GM18507 (cell line): ENCODE measurements around the gene B9D1.

Experiments used
- DNase-seq: peaks from one replicate; pipeline ENCODE4 v3.0.0; 2011; ENCODE audit warnings: low read depth; ENCODE audit not compliant: insufficient read length; ENCODE audit errors: extremely low spot score
- FAIRE-seq: peaks from 2 replicates; lab custom pipeline; 2011; peaks lifted over from hg19 to GRCh38; lab: Jason Lieb, UNC

Gene B9D1

DNA sequence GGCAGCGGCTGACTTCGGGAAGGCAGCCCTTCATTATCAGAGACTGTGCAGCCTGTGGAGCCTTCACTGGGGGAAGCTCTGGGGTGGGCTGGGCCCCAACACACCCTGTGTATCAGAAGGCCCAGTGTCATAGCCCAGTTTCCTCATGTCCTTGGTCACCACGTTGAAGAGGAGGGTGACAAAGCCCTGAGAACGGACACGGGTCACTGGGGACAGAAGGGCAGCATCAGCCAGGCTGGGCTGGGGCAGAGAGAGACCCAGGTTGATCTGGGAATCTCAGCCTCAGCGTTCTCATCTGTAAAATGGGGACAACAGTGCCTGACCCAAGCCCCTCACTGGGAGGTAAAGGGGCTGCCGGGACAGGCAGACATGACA lies 19.3 kb downstream of the B9D1 start:
- FAIRE-seq: no peak

DNA sequence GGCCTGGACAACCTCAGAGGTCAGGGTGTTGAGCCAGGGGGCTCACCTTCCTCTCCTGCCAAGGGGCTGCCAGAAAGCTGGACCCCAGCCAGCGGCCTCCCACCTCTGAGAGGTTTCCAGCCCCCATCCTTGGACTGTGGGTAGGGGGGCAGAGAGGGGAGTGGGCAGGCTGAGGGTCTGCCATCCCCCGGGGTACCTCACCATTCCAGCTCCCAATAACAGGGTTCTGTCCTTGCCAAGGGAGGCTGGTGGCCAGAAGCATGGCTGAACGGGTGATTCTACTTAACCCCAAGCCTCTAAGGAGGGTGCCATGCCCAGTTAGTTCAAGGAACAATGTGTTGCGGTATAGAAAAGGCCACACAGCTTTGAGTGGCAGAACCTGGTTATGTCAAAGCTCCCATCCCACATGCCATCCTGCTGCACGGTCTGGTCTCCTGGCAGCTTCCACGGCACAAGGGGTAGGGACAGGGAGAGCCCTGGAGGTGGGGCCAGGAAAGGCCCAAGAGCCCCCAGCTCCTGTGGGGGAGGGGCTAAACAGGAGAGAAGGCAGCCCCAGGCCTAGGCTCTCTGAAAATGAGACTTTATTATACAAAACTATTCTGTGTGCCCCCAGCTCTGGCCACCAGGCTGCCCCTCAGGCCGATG lies 19.8 kb downstream of the B9D1 start:
- no peak for FAIRE-seq
- no peak for DNase-seq

More for the DNA sequence above, 19.3 kb downstream of the B9D1 start:
- no peak for DNase-seq

DNA sequence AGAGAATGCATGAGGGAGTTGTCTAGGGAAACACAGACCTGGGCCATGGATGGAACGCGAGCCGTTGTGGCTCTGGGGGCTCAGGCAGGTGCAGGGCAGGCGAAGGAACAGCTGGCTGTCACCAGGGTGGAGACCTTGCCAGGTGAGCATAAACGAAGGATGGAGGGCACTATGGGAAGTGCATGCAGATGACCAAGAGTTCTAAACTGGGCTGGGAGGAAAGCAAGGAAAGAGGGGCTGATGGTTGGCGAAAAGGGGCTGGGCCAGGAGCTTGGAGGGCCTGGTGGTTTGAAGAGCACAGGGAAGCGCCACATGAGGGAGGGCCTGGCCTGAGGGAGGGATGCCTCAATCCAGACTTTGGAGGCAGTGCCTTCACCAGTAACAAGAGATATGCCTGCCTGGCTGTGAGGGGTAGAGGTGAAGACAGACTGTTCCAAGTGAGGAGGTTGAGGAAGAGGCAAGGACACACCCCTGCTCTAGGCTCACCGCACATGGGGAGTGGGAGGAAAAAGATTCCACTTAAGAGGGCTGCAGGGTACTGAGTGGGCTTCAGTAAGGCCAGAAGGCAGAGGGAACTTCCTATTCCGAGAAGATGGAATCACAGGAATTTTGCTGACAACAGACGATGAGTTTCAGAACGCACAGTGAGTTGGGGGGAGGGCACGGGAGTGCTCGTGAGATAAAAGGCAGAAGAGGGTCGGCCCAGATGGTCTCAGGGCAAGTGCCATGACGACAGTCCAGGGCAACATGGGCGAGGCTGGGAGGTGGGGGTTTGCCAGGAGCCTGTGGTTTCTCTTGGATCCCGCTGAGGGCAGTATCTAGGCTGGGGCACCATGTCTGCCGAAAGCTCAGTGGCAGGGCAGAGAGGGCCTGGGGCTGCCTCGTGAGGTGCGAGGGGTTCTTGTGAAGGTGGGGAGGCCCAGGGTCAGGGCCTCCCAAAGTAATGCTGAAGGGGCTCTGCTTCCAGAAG lies 20.6 kb downstream of the B9D1 start:
- DNase-seq (no peak), FAIRE-seq (no peak)

DNA sequence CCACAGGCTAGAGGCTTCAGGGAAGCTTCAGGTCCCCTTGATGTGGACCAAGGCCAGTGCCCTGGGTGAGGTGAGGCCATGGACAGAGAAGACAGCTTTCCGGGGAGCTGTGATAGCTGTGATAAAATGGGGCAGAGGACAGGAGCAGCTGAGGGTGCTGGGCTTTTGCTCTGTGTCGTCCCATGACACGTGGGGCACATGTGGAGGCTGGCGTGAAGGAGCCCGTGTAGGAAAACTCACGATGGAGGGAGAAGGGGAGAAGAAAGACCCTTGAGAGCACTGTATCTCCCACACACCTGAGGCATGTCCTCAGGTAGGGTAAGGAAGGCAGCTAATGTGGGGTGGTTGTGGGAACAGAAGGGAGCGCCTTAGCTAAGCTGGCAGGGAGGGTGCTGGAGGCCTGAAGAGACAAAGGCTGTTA lies 21.3 kb downstream of the B9D1 start:
- DNase-seq (no peak), FAIRE-seq (no peak)

DNA sequence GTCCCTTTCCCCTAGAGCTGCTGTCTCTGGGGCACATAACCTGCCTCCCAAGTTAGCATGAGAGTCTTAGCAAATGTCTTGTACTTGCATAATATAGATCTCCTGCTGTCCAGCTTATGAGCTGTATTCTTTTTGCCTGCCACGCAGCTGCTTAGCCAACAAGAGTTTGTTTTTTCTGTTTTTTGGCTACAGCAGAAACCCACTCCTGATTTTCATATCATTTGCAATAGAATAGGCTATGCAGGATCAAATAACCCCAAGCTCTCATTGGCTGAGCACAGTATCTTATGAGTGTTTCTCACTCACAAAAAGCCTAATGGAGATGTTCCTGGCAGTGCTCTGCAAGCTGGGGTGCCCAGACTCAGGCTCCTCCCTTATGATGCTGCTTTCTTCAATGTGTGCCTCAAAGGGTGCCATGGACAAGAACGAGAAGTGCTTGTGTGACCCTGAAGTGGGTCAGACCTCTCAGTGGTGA lies 23.1 kb downstream of the B9D1 start:
- FAIRE-seq: no peak

DNA sequence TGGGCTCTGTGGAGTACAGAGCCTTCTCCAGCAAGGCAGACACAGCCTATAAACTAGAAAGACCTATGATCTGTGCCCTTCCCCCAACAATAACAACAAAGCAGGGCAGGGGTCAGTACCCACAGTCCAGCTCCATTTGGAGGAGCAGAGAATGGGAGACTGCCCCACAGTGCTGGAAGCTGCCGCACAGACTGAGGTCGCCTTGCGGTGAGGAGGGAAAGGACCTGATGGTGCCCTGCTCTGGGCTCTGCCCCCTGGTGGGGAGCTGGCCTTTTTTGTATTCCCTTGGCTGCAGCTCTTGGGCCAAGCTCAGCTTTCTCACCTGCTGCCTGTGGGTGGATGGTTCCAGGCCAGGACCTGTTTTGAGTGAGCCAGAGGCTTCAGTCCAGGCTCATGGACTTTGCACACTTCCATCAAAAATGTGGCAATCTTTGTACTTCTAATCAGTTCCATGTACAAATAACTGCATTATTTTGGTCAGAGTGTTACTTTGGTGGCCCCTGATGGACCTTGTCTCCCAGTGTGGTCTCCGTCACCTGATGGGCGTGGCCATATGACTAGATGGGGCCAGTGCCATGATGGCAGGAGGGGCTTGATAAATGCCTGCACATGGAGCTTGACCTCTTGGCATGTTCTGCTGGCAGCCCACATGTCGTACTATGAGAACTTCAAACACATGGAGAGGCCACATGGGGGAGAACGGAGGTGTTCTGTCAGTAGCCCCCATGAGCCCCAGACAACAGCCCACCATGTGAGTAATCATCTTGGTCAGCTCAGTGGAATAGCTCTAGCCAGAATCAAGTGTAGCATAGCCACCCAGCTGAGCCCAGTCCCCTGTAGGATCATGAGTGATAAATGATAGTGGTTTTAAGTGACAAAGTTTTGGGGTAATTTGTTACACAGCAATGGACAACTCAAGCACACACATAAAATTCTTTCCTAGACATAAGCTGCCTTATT lies 24.2 kb downstream of the B9D1 start:
- DNase-seq (peak; percentile 72), FAIRE-seq (peak; percentile 90)

More for the DNA sequence above, 23.1 kb downstream of the B9D1 start:
- no peak for DNase-seq

DNA sequence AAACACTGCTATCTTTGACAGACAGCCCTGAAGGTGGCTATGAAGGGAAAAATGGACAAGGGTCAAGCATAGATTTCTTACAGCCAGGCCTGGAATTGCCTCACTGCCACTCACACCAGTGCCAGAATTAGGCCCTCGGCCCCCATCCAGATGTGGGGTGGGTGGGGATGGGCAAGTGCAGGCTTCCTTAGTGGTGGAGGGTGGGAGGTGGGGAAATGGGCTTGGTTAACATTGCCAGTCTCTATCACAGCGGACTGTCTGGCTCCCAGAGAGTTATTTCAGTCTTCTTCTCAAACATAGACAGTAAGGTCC lies 24.9 kb downstream of the B9D1 start:
- no peak for DNase-seq
- no peak for FAIRE-seq

DNA sequence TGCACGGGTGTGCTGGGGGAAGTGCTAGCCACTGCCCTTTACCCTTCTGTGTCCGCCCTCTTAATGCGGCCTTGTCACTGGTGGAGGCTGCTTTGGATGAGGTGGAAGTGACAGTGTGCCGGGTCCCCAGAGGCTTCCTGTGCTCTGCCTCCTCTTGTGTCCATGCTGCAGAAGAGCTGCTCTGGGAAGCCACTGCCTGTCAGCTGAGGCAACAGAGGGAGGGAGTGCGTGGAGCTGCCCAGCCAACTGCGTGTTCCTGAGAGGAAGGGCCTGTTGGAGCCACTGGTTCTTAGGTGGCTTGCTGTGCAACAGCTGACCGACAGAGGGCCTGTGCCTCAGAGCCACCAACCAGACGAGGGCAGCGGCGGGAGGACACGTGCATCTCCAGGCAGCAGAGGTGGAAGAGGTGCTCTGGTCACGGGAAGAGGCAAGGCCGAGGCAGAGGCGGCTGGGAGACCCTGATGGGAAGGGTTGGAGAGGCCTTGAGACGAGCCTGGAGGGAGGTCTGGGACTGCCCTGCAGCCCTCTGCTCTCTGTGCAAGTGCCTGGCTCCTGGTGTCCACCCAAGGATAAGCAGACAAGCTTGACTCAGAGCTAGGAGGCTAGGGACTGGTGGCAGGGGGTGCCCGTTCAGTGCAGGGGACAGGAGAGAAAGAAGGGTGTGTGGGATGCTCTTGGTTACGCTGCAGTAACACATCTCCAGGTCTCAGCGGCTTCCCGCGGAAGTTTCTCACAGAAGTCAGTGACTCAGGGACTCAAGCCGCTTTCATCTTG lies 25.4 kb downstream of the B9D1 start:
- FAIRE-seq: no peak
- no peak for DNase-seq

DNA sequence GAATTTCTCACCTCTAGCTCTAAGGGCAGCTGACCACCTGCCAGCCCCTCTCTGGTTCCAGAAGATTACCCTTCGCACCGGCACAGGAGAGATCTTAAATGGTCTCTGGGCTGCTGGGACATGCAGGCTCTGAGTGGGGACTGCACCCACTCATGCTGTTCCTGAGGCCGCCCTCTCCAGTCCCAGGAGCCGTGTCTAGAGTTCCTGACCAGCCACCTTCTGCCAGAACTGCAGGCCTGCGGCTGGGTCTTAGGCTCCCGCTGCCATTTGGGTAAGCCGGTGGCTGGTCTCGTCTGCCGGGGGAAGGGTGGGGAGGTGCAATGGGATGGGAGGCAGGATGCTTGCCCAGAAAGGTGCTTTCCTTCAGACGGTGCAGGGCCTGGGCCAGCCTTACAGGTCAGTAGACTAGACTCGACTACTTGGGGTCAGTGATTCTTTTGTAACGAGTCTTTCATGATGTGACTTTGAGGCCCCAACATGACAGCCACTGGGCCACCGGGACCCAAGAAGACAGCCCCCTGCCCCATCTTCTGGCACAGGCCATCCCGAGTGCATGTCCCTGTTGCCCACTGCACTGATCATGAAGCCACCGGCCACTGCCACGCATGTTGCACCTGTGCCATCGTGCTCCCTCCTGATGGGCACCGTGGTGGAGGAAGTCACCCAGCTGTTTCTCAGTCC lies 26.4 kb downstream of the B9D1 start:
- FAIRE-seq: no peak
- no peak for DNase-seq

DNA sequence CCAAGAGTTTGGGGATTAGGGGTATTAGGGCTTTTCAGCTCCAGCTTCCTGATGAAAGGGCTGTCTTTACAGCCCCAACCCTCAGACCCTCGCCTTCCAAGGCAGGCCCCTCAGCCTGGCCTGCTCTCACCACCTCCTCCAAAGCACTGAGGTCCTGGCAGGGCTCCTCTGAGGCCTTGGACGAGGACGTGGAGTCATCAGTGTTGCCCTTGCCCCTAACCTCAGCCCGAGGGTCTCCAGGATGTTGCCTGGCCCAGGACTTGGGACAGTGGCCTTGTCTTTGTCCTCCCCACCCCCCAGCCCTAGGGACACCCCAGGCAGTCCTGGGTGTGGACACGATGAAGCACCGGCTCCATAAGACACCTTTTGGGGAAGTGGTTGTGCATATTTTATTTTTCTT lies 28.2 kb downstream of the B9D1 start:
- DNase-seq: no peak
- no peak for FAIRE-seq

DNA sequence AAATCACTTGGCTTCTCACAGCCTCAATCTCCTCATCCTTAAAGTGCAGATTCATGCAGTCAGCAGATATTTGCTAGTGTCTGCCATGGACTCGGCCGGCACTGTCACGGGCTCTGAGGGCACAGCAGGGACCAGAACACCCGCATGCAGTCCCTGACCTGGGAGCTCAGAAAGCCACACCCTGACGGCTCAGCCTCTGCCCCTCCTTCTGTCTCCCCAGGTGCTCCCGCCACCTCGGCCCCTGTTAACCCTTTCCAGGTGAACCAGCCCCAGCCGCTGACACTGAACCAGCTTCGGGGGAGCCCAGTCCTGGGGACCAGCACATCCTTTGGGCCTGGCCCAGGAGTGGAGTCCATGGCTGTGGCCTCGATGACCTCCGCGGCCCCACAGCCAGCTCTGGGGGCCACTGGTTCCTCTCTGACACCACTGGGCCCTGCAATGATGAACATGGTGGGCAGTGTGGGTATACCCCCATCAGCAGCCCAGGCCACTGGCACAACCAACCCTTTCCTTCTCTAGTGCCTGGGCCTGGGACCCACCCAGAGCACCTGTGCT lies 28.7 kb downstream of the B9D1 start:
- DNase-seq (no peak), FAIRE-seq (no peak)

DNA sequence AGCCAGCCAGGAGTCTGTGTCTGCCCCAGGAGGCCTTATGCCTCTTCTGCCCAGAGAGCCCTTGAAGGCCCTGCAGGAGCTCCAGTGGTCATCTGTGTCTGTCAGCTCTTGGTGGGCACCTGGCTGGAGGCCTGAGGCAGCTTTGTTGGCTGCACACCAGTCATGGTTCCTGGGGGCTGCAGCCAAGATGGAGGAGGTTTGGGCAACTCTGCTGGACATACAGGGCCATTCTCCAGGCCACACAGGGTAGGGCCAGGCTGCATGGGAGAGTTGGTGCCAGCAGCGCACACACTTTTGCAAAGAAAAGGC lies 29.4 kb downstream of the B9D1 start:
- FAIRE-seq: no peak

DNA sequence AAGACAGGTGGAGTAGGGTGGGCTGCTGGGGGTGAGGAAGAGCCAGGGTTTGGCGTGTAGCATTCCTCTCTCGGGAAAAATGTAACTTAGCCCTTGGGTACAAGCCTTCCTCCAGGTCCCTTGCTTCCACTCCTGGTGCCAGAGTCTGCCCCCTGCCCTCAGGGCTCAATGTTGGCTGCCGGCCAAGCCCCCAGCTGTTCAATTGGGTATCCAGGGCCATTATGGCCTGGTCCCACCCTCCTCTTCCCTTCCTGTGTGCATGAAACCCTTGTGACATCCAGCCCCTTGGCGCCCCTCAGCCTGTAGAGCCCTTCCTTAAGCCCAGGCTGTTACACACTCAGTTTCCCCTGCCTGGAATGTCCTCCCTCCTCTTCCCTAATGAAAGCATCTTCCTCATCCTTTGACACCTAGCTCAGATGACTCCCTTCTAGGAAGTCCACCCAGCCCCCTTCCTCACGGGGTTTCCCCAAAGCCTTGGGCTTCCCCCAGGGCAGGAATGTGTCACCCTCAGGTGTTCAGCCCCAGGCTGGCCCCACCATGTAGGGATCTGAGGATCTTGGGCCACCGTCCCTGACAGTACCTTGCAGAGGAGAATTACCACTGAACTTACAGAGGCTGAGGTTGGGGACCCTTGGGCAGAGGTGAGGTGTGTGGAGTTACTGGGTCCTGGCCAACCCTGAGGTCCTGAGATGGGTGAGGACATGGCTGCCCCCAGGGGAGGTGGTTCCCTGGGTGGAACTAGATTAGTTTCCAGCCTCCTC lies 30.0 kb downstream of the B9D1 start:
- FAIRE-seq (no peak), DNase-seq (no peak)

More for the DNA sequence above, 29.4 kb downstream of the B9D1 start:
- DNase-seq: no peak

DNA sequence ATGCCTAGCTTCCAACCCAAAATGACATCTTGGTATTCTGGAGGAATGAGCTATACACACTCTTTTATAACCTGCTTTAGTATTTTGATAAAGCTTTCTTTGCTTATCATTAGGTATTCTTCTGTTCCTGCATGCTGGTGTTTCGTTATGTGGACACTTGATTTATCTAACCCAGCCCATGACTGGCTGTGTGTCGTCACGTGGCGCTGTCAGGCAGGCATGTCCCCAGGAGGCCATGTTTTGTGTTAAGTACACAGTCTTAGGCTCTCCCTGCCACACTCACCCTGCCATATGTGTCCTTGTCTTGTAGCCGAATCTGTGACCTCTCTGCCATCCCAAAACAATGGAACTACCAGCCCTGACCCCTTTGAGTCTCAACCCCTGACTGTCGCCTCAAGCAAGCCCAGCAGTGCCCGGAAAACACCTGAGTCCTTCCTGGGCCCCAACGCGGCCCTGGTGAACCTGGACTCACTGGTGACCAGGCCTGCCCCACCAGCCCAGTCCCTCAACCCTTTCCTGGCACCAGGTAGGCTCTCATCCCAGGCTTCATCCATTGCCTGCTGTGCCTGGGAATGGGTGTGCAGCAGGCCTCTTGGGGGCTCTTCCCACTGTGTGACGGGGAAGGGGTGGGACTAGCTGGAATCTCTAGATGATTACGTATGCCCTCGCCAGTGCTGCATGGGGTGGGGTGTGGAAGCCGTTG lies 30.8 kb downstream of the B9D1 start:
- FAIRE-seq: no peak
- no peak for DNase-seq

DNA sequence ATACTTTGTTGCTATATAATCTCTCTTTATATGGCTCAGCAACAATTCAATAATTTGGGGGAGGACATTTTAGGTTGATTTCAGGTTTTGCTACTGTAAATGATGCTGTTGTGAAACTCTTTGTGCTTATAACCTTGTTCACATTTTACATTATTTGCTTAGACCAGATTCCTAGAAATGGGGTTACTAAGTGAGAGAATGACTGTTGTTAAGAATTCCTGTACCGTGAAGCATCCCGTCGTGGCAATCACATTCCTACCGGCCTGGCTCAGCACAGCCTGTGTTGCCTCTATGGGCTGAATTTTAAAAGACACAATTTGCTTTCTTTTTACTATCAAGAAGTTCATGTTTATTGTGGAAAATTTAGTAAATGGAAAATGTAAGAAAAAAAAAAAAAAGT lies 31.4 kb downstream of the B9D1 start:
- no peak for FAIRE-seq
- no peak for DNase-seq

DNA sequence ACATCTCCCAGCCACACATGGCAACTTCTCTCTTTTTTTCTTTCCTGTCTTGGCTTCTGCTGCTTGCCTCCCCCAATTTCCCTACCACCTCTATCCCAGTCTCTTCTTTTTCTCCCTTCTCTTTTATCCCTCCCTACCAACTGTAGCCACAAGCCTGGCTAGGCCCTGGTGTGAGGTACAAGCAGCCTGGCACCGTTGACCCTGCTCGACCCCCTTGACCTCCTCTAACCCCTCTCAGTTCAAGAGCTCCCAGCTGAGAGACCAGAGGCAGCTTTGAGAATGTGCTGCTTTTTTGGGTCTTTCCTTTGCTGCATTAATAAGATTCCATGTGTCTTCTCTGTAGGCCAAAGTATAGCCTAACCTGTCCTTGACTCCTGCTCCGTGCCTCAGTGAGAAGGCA lies 32.3 kb downstream of the B9D1 start:
- FAIRE-seq: no peak
- DNase-seq: no peak

DNA sequence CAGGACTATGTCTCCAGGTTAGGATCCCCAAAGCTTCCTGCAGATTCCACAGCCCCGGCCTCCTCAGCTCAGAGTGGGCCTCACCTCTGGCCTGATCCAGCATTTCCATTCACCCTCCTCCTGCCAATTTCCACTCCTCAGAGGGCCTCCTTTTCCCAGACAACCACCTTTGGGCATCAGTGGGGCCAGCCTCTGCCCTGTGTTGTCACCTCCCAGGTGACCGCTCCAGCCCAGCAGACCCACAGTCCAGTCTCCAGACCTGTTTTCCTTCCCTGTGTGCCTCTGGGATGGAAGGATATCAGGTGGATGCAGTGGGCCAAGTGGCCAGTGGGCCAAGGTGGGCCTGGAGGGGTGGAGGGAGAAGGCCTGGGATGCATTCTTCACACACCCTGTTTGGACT lies 32.7 kb downstream of the B9D1 start:
- FAIRE-seq (no peak), DNase-seq (no peak)
